HepG2 (cell line): ENCODE data around the gene CHMP4B. TPM values are rescaled to one million over a fixed set of nuclear protein-coding genes. Genes with fewer than 3 reads are reported as not detected.

Source experiments
- MAFG ChIP-seq: sonication (generic); formaldehyde crosslinking; IDR thresholded peaks from 2 replicates; pipeline ENCODE4 v1.5.1; 2020; ENCODE audit warnings: mild to moderate bottlenecking, missing genetic modification reagents
- ZNF414 ChIP-seq: sonication (generic); formaldehyde crosslinking; IDR thresholded peaks from 2 replicates; pipeline ENCODE4 v1.5.0; 2020; ENCODE audit warnings: missing genetic modification reagents
- ZNF883 ChIP-seq: sonication (generic); formaldehyde crosslinking; IDR thresholded peaks from 2 replicates; pipeline ENCODE4 v1.5.1; 2020; ENCODE audit warnings: mild to moderate bottlenecking, missing genetic modification reagents; ENCODE audit errors: not compliant biosample characterization
- polyA plus RNA-seq, 8 experiments: library from polyadenylated mRNA; depleted of rRNA in 3 of 8; stranded (reverse) in 7 of 8; unstranded in 1 of 8; fragments of >200 nt; fragmentation: Illumina TruSeq in 4 of 8; extraction: Trizol in 4 of 8; gene quantifications; 2 replicates each; pipeline versions ENCODE4 v1.2.1 to v1.2.3, GENCODE V29; 2011 to 2016; ENCODE audit warnings: low read depth in 4 of 8, missing spikeins in 1 of 8, mixed read lengths in 1 of 8; ENCODE audit not compliant: insufficient read depth in 1 of 8
- total RNA-seq, 5 experiments: library from RNA; depleted of rRNA; stranded (reverse); fragments of >200 nt; fragmentation: Illumina TruSeq; extraction: Trizol; gene quantifications; 2 replicates each; pipeline ENCODE4 v1.2.3, GENCODE V29; 2016; ENCODE audit warnings: low read depth in 1 of 5
- TF ChIP-seq, protein P1 (sequence below): sonication (generic); formaldehyde crosslinking; IDR thresholded peaks from 2 replicates; pipeline ENCODE4 v1.5.1; 2020; ENCODE audit warnings: mild to moderate bottlenecking, missing genetic modification reagents, moderate library complexity
- TF ChIP-seq, protein P2 (sequence below): sonication (generic); formaldehyde crosslinking; IDR thresholded peaks from 2 replicates; pipeline ENCODE4 v1.4.0; 2020; ENCODE audit warnings: mild to moderate bottlenecking, low read depth, missing genetic modification reagents

The CHMP4B gene
- total and polyA plus RNA-seq, 2 of the 13 experiments (the other 11 are each of a cell fraction or from before 2014, with no cell fraction given), result 40.1 to 45.6 TPM

- TF ChIP-seq ZNF414 (CRISPR knock-in tag) (peak; percentile 14; the same call in 1 of the 2 replicates), ZNF883 (CRISPR knock-in tag) (peak; percentile 16), MAFG (CRISPR knock-in tag) (0 out of 2 replicates have a peak, but pooled peaks have one; percentile 3)
- TF ChIP-seq, protein P1, sequence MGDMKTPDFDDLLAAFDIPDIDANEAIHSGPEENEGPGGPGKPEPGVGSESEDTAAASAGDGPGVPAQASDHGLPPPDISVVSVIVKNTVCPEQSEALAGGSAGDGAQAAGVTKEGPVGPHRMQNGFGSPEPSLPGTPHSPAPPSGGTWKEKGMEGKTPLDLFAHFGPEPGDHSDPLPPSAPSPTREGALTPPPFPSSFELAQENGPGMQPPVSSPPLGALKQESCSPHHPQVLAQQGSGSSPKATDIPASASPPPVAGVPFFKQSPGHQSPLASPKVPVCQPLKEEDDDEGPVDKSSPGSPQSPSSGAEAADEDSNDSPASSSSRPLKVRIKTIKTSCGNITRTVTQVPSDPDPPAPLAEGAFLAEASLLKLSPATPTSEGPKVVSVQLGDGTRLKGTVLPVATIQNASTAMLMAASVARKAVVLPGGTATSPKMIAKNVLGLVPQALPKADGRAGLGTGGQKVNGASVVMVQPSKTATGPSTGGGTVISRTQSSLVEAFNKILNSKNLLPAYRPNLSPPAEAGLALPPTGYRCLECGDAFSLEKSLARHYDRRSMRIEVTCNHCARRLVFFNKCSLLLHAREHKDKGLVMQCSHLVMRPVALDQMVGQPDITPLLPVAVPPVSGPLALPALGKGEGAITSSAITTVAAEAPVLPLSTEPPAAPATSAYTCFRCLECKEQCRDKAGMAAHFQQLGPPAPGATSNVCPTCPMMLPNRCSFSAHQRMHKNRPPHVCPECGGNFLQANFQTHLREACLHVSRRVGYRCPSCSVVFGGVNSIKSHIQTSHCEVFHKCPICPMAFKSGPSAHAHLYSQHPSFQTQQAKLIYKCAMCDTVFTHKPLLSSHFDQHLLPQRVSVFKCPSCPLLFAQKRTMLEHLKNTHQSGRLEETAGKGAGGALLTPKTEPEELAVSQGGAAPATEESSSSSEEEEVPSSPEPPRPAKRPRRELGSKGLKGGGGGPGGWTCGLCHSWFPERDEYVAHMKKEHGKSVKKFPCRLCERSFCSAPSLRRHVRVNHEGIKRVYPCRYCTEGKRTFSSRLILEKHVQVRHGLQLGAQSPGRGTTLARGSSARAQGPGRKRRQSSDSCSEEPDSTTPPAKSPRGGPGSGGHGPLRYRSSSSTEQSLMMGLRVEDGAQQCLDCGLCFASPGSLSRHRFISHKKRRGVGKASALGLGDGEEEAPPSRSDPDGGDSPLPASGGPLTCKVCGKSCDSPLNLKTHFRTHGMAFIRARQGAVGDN, result peak; percentile 22; the same call in 1 of the 2 replicates
- TF ChIP-seq, protein P2, sequence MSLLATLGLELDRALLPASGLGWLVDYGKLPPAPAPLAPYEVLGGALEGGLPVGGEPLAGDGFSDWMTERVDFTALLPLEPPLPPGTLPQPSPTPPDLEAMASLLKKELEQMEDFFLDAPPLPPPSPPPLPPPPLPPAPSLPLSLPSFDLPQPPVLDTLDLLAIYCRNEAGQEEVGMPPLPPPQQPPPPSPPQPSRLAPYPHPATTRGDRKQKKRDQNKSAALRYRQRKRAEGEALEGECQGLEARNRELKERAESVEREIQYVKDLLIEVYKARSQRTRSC (CRISPR knock-in tag), result 0 out of 2 replicates have a peak, but pooled peaks have one; percentile 19
Observed at GRCh38 chr20:33791540-33791939, 19.6 kb upstream of the CHMP4B start (continued).
